Fibroblast of mammary gland (primary cell): Measurements from ENCODE around the gene TBCD.
A peak's percentile ranks its signal among the peaks of the same experiment; 100 is the strongest.

ENCODE experiments used
- DNase-seq: peaks from one replicate; pipeline ENCODE4 v3.0.0-alpha.2; 2010; ENCODE audit warnings: low read depth
- H3K4me3 ChIP-seq: 2 replicates; pipeline ENCODE4 v1.5.1; 2011; ENCODE audit warnings: low read depth, mild to moderate bottlenecking, low read length, moderate library complexity; ENCODE audit not compliant: control insufficient read depth
- CTCF ChIP-seq: conservative IDR thresholded peaks from 2 replicates; pipeline ENCODE4 v1.5.1; 2011; ENCODE audit warnings: low read depth, low read length, inconsistent platforms; ENCODE audit not compliant: control insufficient read depth, insufficient read depth

The TBCD gene

GRCh38 chr17:82865274-82865673 is 113.4 kb downstream of the TBCD start:
- TF ChIP-seq CTCF: no peak
- no peak overlapping the region for H3K4me3 ChIP-seq
- DNase-seq: no peak

GRCh38 chr17:82865774-82866395 is 114.0 kb downstream of the TBCD start:
- H3K4me3 ChIP-seq: no peak overlapping the region
- no peak for TF ChIP-seq CTCF
- DNase-seq: no peak

- DNase-seq: peak; percentile 89
- TF ChIP-seq CTCF: no peak
- H3K4me3 ChIP-seq: no peak overlapping the region
These were observed 114.8 kb downstream of the TBCD start for GRCh38 chr17:82866590-82867191.

GRCh38 chr17:82867763-82868325 is 116.0 kb downstream of the TBCD start:
- no peak overlapping the region for H3K4me3 ChIP-seq
- DNase-seq: no peak
- TF ChIP-seq CTCF: no peak

GRCh38 chr17:82868715-82869131 is 116.9 kb downstream of the TBCD start:
- DNase-seq: no peak
- H3K4me3 ChIP-seq: no peak overlapping the region
- no peak for TF ChIP-seq CTCF

GRCh38 chr17:82869536-82869935 is 117.7 kb downstream of the TBCD start:
- H3K4me3 ChIP-seq: no peak overlapping the region
- no peak for DNase-seq
- no peak for TF ChIP-seq CTCF
